Heart left ventricle (tissue), 13 donors: Measurements from ENCODE around the gene FCHSD1.

ENCODE experiments used
- CTCF ChIP-seq, 12 donors: fragments of 200-600 bp; sonication (generic) in 4 of 12; IDR thresholded peaks; one replicate each; pipeline versions ENCODE4 v1.5.0 to v1.8.0; 2018 to 2022; ENCODE audit warnings: antibody characterized with exemption in 12 of 12, mild to moderate bottlenecking in 5 of 12
- POLR2A ChIP-seq, 2 donors: fragments of 450-650 bp; IDR thresholded peaks; one replicate each; pipeline ENCODE4 v1.6.1; 2017; ENCODE audit warnings: antibody characterized with exemption in 2 of 2, mild to moderate bottlenecking in 2 of 2, moderate library complexity in 2 of 2
- donor health status: ischemic (EF 13 %, LVEDD 7.1; RV severe dilation, severe dysfunction).
- donor health status: DM: no; HTN: yes; CAD: no.
- donor health status: DM: no; HTN: no; CAD: no.
- donor health status: ischemic (EF 25% LVEDD 6.9; RV normal size, moderate dysfunction).
- donor health status: ischemic (EF 25% LVEDD 5.7; RV mildly dilated, moderate dysfunction).
- donor health status: ischemic (EF 35%, LVEDD 5.7; RV mildly dilated, moderate dysfunction).
- donor health status: nonischemic (EF 11% LVEDD 7.7; RV severe dilation, severe dysfunction).
- donor health status: DM: yes; HTN: yes; CAD: no.
- donor health status: PGD.
- donor health status: ischemic (EF 29% LVEDD 5.4; RV normal size, mild dysfunction).
- donor health status: nonischemic (EF 23%, LVEDD 6.1; RV moderate dilation, normal function).

GRCh38 chr5:141640698-141641097 is 10.5 kb downstream of the FCHSD1 start:
- no peak for TF ChIP-seq CTCF (IDR thresholded peaks at IDR 0.05)
- TF ChIP-seq POLR2A (IDR thresholded peaks at IDR 0.05) = no peak
